Body of pancreas (tissue), 4 donors: ENCODE results near the gene CACNA1F.

Experiments used
- POLR2A ChIP-seq, 3 donors: fragments of 450-650 bp; IDR thresholded peaks; one replicate each; pipeline ENCODE4 v1.6.1; 2016; ENCODE audit warnings: antibody characterized with exemption in 3 of 3, mild to moderate bottlenecking in 2 of 3
- TF ChIP-seq, protein P1 (sequence below), 7 experiments: fragments of 450-650 bp in 4 of 7; fragments of 200-600 bp in 3 of 7; sonication (generic) in 3 of 7; IDR thresholded peaks; one replicate each; pipeline ENCODE4 v1.5.1; 2016 to 2019; ENCODE audit warnings: antibody characterized with exemption in 7 of 7

DNA sequence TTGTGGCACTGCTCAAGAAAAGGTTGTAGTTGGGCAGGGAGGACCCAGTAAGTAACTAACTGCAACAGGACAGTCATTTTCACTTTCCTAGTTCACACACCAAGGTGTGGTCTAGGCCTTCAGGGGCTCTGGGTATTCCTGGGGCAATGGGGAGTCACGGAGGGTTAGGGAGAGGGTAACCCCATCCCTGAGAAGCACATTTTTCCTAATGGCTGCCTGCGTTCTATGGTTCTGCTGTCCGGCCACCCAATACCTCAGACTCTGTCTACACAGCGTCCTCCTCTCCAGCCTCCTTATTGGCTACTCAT lies 35.5 kb upstream of the CACNA1F start:
- TF ChIP-seq, protein P1, sequence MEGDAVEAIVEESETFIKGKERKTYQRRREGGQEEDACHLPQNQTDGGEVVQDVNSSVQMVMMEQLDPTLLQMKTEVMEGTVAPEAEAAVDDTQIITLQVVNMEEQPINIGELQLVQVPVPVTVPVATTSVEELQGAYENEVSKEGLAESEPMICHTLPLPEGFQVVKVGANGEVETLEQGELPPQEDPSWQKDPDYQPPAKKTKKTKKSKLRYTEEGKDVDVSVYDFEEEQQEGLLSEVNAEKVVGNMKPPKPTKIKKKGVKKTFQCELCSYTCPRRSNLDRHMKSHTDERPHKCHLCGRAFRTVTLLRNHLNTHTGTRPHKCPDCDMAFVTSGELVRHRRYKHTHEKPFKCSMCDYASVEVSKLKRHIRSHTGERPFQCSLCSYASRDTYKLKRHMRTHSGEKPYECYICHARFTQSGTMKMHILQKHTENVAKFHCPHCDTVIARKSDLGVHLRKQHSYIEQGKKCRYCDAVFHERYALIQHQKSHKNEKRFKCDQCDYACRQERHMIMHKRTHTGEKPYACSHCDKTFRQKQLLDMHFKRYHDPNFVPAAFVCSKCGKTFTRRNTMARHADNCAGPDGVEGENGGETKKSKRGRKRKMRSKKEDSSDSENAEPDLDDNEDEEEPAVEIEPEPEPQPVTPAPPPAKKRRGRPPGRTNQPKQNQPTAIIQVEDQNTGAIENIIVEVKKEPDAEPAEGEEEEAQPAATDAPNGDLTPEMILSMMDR (IDR thresholded peaks at IDR 0.05): no peak
- TF ChIP-seq POLR2A (IDR thresholded peaks at IDR 0.05): no peak
